Measurements from ENCODE around the gene RPL15.

The RPL15 gene

GRCh38 chr3:23964537-23965235, 47.8 kb downstream of the RPL15 start:
- DNase-seq = no peak

DNA sequence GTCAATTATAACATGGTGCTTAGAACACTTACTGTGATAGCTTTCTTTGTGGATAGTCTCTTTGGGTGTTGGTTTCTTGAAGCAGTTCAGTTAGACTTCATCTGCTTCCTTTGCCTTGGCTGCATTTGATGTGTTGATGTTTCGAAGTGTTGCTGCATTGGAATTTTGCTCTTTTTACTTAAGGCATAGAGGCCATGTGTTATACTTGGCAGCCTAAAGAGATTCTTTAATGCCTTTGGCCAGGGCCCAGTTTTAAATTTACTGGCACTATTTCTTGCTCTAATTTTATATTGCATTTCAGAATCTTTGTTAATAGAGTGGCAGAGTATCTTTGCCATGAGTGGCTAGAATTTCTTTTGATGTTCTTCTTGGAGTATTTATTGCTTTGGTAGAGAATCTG, 49.4 kb downstream of the RPL15 start:
- DNase-seq = no peak

DNA sequence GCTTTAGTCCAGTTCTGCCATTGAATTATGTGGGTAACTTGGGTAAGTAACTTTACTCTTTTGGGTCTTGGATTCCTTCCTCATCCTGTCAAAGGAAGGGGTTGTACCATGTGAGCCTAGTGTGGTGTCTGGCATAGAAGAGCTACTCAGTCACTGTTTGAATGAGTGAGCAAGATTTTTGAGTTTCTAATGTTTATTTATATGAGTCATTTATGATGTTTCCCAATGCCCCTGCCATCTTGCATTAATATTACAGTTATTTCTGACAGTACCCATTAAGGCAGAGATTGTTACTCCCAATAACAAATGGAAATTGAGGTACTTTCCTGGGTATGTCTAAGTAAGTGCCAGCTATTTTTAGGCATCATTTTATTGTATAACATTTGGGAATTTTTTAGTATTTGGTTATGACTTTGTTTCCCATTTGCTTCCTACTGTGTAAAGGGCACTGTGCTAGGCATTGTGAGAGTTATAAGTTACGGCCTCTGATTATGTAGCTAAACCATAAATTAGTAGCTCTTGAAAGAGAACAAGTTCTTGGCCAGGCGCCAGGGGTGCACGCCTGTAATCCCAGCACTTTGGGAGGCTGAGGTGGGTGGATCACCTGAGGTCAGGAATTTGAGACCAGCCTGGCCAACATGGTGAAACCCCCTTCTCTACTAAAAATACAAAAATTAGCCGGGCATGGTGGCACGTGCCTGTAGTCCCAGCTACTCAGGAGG, 51.7 kb downstream of the RPL15 start:
- DNase-seq = no peak

DNA sequence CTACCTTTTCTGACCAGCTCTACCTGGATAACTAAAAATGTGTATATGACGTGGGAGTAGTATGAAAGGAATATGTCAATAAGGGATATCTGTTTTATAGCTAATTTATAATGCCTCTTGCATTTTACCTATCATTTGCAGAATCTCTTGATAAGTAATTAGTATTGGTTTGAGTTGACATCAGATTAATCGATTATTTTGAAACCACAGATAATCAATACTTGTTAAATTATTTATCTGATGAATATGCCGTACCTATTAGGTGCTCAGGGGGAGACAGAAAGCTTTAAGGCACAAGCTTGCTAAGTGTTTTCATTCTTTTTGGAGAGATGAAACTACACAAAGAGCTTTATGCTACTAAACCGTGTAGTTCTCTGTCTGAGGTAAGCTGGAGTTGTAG, 52.5 kb downstream of the RPL15 start:
- no peak for DNase-seq

Measured in activated T-cell treated with anti-CD3 and anti-CD28 coated beads, Interleukin-2, amount 50 U/mL, for 48 hours (primary cell).